ENCODE data around the gene ACTG1. TPM values are rescaled to one million over a fixed set of nuclear protein-coding genes. Genes with fewer than 3 reads are reported as not detected.

The ACTG1 gene
- total and polyA plus RNA-seq, 9 of the 15 experiments (the other 6 are each of a cell fraction or from before 2014, with no cell fraction given): 224 to 1,775 (median 568) TPM

DNA sequence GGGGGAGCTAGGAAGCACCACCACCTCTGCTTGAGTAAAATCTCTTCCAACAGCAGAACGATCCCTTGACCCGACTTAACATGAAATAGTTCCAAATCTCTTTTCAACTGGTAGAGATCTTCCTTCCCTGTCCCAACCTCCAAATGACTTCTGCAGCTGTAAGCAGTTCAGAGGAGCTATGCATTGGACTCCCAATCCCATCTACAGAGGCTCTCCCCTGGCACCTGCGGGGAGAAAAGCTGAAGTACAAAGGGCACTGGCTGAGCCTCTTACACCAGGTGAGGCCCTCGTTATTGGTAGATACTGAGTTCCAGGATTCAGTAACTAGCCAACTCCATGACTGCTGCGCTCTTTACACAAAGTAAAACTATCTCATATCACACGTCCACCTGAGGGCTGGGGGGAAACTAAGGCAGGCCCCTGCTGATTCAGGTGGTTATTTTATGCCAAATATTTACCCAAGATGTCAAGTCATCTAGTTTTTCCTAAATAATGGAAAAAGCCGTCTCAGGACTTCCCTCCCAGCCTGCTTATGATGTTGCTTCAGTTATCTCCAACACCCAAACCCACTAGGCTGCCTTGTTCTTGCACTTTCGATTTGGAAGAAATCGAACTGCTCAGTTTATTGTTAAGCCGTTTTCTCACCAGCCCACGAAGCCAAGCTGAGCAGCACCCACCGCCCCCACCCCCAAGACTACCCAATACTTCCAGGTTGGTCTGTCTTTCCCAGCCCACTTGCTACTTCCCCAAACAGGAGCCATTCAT, 3.2 kb downstream of the ACTG1 start (continued):
- TF ChIP-seq SMAD4 (CRISPR knock-in tag; conservative IDR thresholded peaks at IDR 0.05) (no peak), BACH1 (tag; IDR thresholded peaks at IDR 0.05) (no peak), ZNF165 (CRISPR knock-in tag; IDR thresholded peaks at IDR 0.05; ENCODE audit: borderline replicate concordance) (no peak), NRF1 (conservative IDR thresholded peaks at IDR 0.05 in 1 of 2, IDR thresholded peaks at IDR 0.05 in 1 of 2) (no peak), ZNF586 (CRISPR knock-in tag; conservative IDR thresholded peaks at IDR 0.05) (peak; percentile 27), ZNF282 (CRISPR knock-in tag; IDR thresholded peaks at IDR 0.05) (no peak), TCF3 (CRISPR knock-in tag; IDR thresholded peaks at IDR 0.05) (no peak), RBM17 (IDR thresholded peaks at IDR 0.05; ENCODE audit: borderline replicate concordance, low read depth, low read length) (no peak), HEY1 (CRISPR knock-in tag; IDR thresholded peaks at IDR 0.05; ENCODE audit: borderline replicate concordance) (no peak), ESRRA (IDR thresholded peaks at IDR 0.05; ENCODE audit: borderline replicate concordance, low read depth) (no peak), MAFF (IDR thresholded peaks at IDR 0.05; ENCODE audit: low read length) (no peak; the same call in 1 of the 2 replicates), RBM22 (IDR thresholded peaks at IDR 0.05; ENCODE audit: low read depth, low read length, poor library complexity, severe bottlenecking) (no peak), BMI1 (IDR thresholded peaks at IDR 0.05; ENCODE audit: low read length) (no peak), BRD9 (IDR thresholded peaks at IDR 0.05; ENCODE audit: low read depth, partially characterized antibody) (no peak), GTF2A2 (tag; IDR thresholded peaks at IDR 0.05) (no peak), ETV1 (tag; conservative IDR thresholded peaks at IDR 0.05; ENCODE audit: low read depth) (no peak)
- TF ChIP-seq, protein P1, sequence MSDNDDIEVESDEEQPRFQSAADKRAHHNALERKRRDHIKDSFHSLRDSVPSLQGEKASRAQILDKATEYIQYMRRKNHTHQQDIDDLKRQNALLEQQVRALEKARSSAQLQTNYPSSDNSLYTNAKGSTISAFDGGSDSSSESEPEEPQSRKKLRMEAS (CRISPR knock-in tag; IDR thresholded peaks at IDR 0.05): no peak
- TF ChIP-seq, protein P2, sequence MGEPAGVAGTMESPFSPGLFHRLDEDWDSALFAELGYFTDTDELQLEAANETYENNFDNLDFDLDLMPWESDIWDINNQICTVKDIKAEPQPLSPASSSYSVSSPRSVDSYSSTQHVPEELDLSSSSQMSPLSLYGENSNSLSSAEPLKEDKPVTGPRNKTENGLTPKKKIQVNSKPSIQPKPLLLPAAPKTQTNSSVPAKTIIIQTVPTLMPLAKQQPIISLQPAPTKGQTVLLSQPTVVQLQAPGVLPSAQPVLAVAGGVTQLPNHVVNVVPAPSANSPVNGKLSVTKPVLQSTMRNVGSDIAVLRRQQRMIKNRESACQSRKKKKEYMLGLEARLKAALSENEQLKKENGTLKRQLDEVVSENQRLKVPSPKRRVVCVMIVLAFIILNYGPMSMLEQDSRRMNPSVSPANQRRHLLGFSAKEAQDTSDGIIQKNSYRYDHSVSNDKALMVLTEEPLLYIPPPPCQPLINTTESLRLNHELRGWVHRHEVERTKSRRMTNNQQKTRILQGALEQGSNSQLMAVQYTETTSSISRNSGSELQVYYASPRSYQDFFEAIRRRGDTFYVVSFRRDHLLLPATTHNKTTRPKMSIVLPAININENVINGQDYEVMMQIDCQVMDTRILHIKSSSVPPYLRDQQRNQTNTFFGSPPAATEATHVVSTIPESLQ (CRISPR knock-in tag; IDR thresholded peaks at IDR 0.05): no peak
- TF ChIP-seq, protein P3, sequence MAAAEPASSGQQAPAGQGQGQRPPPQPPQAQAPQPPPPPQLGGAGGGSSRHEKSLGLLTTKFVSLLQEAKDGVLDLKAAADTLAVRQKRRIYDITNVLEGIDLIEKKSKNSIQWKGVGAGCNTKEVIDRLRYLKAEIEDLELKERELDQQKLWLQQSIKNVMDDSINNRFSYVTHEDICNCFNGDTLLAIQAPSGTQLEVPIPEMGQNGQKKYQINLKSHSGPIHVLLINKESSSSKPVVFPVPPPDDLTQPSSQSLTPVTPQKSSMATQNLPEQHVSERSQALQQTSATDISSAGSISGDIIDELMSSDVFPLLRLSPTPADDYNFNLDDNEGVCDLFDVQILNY (CRISPR knock-in tag; IDR thresholded peaks at IDR 0.05): no peak
- TF ChIP-seq, protein P4, sequence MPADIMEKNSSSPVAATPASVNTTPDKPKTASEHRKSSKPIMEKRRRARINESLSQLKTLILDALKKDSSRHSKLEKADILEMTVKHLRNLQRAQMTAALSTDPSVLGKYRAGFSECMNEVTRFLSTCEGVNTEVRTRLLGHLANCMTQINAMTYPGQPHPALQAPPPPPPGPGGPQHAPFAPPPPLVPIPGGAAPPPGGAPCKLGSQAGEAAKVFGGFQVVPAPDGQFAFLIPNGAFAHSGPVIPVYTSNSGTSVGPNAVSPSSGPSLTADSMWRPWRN (IDR thresholded peaks at IDR 0.05; ENCODE audit: low read depth): no peak
- TF ChIP-seq, protein P5, sequence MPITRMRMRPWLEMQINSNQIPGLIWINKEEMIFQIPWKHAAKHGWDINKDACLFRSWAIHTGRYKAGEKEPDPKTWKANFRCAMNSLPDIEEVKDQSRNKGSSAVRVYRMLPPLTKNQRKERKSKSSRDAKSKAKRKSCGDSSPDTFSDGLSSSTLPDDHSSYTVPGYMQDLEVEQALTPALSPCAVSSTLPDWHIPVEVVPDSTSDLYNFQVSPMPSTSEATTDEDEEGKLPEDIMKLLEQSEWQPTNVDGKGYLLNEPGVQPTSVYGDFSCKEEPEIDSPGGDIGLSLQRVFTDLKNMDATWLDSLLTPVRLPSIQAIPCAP (CRISPR knock-in tag; IDR thresholded peaks at IDR 0.05; ENCODE audit: borderline replicate concordance): no peak

Measured in K562 (cell line).